NCI-H146 (cell line): ENCODE results near the gene B4GALT2.
A peak's percentile ranks its signal among the peaks of the same experiment; 100 is the strongest.

Source experiments
- DNase-seq: peaks from one replicate; lab custom pipeline; 2025; lab: John Stamatoyannopoulos, UW

B4GALT2 gene

DNA sequence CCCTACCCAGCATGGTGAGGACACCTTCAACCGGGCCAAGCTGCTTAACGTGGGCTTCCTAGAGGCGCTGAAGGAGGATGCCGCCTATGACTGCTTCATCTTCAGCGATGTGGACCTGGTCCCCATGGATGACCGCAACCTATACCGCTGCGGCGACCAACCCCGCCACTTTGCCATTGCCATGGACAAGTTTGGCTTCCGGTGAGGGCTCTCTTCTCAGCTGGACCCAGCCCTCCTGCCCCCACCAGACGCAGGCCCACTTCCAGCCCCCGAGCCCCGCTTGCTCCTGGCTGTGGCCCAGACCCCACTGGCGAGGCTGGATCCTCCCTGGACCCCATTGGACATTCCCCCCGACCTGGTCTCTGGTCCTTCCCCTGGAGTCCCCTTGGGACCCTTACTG is 5.8 kb downstream of the B4GALT2 start:
- no peak for DNase-seq

DNA sequence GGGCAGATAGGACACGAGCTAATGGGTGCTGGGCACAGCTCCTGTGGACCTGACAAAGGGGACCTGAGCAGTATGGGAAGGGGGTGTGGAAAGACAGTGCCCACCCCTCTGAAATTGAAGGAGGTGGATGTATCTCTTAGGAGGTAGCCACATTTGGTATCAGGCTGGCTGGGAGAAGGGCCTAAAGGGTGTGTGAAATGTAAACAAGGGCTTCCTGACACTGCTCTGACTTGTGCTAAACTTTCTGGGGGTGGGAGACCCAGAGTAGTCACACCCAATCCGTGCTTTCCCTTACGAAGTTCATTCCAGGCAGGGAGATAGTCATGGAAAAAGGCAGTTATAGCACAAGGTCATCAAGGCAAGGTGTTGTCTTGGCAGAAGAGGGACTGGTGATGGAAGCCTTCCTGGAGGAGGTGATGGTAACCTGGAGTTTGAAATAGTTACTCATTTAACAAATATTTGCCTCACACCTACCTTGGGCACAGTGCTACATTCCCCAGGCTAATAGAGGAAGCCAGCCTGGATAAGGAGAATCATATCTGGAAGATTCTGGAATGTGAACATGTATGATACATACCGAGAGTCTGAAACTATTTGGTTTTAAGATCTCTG is 7.1 kb downstream of the B4GALT2 start:
- DNase-seq: no peak

DNA sequence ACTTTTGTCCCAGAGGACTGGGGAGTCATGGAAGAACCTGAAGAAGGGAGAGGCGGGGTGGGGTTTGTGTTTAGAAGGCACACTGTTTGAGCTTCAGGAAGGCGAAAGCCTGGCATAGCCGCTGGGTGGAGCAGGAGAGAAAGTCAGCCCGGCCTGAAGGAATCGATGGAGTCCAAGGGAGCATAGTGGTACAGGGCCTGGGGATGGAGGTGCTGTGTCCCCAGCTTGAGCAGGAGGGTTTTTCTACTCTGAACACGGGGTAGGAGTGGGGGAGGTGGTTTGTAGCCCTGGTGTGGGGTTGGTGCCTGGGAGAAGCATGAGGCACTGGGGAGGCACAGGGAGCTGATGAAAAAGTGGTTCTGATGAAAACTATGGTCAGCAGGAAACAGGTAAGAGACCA is 7.7 kb downstream of the B4GALT2 start:
- no peak for DNase-seq

DNA sequence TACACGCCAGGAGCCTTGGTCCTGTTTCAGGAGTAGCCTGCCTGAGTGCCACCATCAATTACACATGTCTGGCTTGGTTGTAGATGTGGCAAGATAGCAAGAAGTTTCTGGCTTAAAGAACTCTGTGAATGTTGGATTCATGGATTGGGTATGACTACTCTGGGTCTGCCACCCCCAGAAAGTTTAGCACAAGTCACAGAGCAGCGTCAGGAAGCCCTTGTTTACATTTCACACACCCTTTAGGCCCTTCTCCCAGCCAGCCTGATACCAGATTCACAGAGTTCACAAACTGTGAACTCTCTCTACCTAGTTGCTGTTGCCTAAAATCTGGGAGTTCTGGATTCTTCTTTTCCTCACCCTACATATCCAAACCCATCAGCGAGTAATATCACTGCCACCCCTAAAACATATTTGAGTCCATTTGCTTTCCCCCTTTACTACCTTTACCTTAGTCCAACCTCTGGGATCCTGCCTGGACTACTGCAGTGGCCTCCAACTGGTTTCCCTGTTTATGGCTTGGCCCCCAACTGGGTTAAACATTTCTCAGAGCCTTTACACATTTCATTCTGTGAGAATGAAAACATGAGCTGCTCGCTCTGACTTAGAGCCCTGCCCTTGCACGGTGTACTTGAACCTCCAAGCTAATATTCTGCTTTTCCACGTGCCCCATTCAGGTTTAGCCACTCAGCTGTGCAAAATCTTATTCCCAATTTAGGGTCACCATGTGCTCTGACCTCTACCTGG is 8.3 kb downstream of the B4GALT2 start:
- DNase-seq: no peak

DNA sequence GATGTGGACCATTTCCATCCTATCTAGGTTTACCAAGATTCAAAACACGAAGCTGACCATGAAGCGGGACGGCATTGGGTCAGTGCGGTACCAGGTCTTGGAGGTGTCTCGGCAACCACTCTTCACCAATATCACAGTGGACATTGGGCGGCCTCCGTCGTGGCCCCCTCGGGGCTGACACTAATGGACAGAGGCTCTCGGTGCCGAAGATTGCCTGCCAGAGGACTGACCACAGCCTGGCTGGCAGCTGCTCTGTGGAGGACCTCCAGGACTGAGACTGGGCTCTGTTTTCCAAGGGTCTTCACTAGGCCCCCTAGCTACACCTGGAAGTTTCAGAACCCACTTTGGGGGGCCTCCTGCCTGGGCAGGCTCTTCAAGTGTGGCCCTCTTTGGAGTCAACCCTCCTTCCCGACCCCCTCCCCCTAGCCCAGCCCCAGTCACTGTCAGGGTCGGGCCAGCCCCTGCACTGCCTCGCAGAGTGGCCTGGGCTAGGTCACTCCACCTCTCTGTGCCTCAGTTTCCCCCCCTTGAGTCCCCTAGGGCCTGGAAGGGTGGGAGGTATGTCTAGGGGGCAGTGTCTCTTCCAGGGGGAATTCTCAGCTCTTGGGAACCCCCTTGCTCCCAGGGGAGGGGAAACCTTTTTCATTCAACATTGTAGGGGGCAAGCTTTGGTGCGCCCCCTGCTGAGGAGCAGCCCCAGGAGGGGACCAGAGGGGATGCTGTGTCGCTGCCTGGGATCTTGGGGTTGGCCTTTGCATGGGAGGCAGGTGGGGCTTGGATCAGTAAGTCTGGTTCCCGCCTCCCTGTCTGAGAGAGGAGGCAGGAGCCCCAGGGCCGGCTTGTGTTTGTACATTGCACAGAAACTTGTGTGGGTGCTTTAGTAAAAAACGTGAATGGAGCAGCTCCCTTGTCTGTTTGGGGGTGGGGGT is 11.5 kb downstream of the B4GALT2 start:
- peak; percentile 27 for DNase-seq

DNA sequence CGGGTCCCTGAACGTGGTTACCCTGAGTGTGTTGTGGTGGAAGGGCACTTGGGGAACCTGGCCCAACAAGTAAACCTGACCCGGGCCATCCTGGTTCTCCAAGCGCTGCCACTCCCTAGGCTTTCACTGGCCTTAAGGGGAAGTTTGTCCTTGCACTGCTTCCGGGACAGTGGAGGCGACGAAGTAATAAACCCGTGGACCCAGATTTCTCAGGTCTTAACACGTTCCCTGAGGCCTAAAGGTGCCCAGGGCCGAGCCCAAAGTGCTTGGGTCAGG is 12.1 kb downstream of the B4GALT2 start:
- DNase-seq: no peak

DNA sequence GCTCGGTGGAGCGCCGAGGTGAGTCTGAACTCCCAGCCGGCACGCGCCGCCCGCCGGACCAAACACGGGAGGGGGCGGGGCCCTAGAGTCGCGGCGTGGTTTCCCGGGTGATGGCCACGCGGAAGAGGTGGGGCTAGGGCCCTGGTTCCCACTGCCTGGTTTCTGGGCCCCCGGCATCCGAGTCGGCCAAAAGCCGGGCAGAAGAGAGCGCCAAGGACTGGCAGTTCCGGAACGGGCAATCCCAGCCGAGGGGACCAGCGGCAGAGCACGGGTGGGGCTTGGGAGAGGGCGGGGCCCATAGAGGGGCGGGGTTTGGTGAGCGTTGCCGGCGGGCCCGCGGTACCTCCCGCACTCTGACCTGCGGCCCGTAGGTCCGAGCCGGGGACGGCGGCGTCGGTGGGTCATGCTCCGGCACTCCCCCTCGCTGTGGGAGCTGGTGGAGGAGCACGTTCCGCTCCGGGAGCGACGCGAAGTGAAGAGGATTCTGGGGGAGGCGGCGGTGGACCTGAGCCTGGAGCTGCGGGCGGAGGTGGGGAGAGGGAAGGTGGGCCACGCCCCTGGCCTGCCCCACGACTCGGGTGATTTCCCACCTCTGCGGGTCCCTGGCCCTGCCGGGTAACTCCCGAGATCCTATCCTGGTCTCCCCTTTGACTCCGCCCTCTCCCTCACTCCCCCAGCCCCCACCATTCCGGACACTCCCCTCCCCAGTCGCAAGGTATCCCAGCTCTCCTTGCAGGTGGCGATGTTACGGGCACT is 12.6 kb downstream of the B4GALT2 start, which contains the start of gene CCDC24:
TSS of gene CCDC24 (plus strand) at position 124 of the 756 bp plus-strand sequence. CDS start at position 404, 280 bp downstream.
- DNase-seq: peak; percentile 85

DNA sequence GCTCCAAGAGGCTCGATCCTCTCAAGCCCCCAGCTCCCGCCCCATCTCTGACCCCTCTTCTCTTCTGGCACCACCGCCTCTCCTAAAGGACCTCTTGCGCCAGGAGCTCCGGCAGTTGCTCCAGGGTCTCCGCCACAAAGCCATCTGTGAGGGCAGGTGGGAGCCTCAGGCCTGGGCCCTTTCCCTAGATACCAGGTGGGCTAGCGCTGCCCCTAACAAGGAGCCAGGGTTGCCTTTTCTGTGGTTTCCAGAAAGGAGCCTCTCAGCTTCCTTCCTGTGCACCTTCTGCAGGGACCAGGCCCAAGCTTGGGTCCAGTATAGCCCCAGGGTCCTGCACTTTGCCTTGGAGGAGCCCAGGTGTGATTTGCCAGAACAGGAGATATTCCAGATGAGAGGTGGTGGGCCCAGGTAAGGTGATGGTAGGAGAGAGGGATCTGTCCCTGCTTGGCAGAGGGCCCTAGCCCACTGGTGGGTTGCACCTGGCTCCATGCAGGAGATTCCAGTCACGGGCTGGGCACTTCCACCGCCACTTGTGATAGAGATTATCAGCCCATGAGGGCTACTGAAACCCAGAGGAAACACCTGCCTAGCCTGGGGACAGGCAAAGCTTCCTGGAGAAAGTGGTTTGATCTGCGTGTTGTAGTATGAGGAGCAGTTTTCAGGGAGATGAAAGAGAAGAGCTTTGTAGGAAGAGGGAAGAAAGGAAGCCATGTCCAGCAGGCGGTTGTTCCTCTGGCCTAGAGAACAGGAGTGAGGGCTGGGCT is 13.4 kb downstream of the B4GALT2 start:
- peak; percentile 44 for DNase-seq

DNA sequence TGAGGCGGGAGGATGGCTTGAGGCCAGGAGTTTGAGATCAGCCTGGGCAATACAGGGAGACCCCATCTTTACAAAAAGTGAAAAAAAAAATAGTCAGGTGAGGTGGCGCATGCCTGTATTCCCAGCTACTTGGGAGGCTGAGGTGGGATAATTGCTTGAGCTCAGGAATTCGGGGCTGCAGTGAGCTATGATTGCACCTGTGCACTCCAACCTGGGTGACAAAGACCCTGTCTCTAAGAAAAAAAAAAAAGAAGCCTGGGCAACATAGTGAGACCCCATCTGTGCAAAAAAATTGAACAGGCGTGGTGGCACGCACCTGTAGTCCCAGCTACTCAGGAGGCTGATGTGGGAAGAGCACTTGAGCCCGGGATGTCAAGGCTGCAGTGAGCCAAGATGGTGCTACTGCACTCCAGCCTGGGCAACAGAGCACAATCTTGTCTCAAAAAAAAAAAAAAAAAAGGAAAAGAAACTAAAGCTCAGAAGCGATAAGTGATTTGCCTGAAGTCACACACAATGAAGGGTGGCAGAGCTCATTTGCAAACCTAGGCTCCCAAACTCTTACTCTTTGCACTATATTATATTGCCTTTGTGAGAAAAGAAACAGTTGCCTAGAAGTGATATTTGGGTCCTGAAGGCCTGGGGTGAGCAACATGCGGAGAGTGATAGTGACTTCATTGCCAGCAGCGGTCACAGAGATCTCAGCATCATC is 14.3 kb downstream of the B4GALT2 start:
- no peak for DNase-seq

DNA sequence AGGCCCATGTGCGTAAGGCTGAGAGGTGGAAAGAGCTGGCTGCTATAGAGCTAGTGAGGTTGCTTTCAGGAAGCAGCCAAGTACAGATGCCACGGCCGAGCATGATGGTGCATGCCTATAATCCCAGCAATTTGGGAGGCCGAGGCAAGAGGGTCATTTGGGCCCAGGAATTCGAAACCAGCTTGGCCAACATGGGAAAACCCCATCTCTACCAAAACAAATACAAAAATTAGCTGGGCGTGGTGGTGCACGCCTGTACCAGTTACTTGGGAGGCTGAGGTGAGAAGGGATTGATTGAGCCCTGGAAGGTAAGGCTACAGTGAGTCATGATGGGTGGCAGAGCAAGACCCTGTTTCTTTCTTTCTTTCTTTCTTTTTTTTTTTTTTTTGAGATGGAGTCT is 15.1 kb downstream of the B4GALT2 start:
- DNase-seq: no peak

DNA sequence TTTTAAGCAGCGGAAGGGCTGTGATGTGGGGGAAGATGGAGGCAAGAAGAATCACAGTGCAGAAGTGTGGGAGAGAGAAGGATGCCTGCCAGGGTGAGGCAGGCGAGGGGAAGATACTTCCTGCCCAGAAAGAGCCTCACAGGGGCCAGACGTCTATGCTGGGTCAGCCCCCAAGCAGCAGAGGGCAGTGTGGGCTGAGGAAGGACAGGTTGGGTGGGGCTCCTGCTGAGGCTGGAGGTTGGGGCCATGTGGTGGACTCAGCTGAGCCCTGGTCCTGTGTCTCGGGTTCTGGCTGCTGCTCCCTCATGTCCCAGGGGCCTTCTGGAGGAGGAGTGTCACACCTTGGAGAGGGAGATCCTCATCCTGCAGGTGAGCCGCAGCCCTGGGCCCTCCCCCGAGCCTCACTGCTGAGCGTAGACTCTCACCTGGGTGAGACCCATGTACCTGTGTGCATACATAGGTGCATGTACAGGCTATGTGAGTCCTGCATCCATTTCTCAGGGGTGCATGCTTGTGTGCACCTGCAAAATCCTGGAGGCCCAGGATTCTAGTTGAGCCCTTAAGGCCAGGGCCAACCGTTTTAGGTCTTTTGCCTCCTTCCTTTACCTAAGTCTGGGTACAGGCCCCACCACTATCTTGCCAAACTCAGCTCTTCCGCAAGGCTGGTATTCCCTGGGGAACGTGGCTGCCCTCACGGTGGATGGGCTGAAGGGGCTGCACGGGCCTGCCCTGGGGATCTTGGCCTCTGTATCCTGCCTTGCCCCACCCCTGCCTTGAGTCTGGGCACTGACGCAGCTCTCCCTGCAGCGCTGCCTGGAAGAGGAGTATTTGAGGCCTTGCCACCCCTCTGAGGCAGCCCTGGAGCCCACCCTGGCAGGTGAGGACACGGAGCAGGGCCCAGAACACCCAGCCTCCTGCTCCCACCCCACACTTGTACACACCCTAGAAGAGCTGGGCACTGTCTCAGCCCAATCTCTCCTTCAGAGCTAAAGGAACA is 16.1 kb downstream of the B4GALT2 start:
- DNase-seq: peak; percentile 14

DNA sequence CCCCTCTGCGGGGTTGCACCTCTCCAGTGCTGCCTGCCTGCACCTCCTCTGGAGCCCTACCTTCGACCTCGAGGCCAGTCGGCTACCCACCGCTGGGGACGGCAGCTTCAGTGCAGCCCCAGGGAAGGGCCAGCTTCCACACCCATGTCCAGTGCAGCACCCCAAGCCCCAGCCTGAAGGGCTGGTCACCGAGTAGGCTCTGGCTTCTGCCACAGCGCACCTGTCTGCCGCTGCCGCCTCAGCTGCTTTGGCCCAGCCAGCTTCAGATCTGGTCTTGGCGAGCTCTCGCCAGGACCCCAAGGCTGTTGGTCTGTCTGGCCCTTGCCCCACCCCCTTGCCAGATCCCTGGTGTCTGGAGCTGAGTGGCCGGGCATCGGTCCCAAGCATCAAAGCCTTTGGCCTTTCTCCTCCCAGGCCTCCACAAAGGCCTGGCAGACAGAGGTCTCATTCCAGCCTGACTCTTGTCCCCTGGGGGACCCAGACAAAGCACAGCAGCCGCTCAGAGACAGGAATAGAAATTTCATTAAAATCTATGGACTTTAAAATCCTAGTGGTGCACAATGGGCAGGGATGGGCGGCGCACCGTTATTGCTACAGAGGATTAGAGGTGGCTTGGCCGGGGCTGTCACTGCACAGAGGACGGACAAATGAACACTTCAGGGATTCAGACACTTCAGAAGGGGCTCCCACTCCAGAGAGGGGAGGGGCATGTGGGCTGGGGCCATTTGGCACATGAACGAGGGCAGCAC is 17.1 kb downstream of the B4GALT2 start:
- no peak for DNase-seq

DNA sequence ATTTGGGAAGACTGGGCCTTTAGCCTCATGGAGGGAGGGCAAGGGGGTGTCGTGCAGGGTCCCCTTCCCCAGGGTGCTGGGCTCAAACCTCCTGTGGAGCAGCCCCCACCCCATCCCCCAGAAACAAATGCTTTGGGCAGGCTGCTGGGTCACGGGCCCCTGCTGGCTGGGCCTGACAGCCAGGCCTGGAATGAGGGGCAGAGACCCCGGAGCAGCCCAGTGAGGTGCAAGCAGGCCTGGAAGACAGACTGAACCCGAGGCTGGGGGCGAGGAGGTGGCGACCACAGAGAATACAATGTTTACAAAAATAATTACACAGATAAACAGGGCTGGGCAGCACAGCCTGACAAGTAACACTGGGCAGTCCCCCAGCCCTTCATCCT is 17.7 kb downstream of the B4GALT2 start:
- DNase-seq: no peak

DNA sequence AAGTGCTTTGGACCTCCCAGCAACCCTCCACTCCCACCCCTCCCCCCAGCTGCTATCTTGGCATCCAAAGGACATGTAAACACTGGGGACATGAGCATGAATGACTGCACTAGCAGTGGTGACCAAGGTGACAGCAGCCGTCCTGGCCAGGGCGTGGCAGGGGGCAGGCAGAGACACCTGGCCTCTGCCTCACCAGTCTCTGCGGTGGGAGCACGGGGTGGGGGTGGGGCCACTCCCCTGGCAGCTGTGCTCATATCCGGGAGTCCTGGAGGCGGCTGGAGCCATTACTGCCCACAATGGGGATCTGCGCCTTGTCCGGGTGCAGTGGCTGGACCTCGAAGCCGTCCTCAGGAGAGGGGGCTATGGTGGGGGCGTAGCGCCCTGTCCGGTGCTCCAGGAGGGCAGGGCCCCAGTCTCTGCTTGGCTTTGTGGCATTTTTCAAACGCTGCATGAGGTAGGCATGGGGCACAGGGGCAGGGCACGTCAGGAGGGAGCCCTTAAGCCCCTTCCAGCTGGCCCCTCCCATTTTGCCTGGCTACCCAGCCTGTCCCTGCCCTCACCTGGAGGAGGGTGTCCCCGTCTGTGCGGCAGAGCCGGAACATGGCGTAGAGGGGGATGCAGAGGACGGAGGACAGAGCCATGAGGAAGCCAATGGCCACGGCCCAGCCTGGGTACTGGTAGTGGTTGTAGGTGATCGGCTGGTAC is 18.4 kb downstream of the B4GALT2 start:
- peak; percentile 88 for DNase-seq

DNA sequence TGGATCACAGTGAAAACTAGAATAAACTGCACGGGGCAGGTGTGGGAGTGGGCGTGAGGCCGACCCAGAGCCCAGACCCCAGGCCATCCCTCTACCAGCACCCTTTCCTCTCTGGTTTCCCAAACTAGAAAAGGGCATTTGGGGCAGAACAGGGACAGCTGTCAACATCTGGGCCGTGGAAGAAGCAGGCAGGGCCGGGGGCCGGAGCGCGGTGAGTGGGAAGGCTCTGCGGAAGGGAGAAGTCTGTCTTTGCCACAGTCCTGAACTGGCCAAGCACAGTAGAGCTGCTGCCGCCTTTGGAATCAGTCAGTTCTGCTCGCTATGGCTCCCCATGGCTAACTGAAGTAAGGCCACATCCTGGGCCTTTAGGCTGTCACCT is 19.0 kb downstream of the B4GALT2 start:
- peak; percentile 28 for DNase-seq

DNA sequence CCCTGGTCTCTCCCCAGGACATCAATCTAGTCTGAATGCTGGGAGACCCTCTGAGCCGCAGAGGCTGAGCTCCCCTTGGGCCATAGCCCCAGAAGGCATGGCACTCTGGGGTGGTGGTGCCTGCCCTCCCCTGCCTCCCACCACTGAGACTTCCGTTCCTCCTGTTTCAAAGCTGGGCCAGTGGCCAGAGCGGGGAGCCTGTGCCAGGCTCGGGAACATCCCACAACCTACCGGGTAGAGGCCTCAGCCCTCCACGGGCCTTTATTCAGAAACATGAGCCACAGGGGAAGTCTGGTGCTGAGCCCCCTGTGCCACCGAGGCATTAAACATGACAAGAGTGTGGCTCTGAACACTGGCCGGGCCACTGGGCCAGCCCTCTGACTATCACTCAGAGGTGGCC is 20.4 kb downstream of the B4GALT2 start:
- DNase-seq: no peak

DNA sequence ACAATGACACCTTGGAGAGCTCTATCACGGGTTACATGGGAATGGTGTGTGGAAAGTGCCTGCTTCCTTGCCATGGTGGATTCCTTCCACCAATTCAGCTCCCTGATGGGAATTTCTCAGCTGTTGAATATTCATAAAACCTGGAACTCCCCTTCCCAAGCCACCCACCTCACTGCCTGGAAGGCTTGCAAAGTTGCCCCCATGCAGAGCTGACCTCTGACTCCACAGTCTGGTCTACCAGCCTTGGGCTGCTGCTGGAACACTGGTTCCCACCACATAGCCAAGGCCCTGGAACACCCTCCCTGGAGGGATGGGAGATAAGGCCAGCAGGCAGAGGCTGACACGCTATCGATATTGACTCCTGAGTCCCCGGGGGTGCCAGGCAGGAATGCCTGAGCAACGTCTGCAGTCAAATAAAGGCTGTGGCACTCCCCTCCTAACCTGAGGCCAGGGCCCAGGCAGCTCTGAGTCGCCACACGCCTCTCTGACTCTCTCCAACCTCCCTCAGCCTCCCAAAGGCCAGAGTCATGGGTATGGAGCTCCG is 21.2 kb downstream of the B4GALT2 start:
- no peak for DNase-seq

DNA sequence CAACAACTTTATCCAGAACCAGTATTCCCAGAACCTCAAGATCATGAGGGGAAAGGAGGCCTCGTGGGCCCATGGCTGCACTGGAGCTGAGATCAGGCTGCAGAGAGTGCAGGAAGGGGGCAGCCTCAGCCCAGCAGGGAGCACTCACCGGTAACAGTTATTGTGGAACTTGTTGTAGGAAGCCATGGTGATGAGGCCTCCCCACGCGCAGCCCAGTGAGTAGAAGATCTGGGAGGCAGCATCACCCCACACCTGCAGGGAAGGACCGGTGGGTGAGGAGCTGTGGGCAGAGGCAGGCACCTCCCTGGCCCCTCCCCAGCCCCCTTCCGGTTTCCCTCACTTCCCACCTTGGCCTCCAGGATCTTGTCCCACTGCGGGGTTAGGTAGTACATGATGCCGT is 23.2 kb downstream of the B4GALT2 start:
- no peak for DNase-seq
